Activated CD4-positive, alpha-beta memory T cell treated with anti-CD3 and anti-CD28 coated beads for 36 hours (primary cell): ENCODE data around the gene ZFC3H1. TPM values are rescaled to one million over a fixed set of nuclear protein-coding genes. Genes with fewer than 3 reads are reported as not detected.
A peak's percentile ranks its signal among the peaks of the same experiment; 100 is the strongest.
"Not testable (repeated sequence)": the region's sequence is repeated elsewhere in the genome, so short reads cannot be mapped to it uniquely, and the experiment has no call there.

Source experiments
- CTCF ChIA-PET: fragments of 350-600 bp; sonication (Branson Sonifier 250); formaldehyde crosslinking; loops from one replicate; lab custom pipeline; 2021; ENCODE audit warnings: antibody characterized with exemption, inconsistent platforms; lab: Charles Lee
- POLR2A ChIA-PET: fragments of 350-600 bp; sonication (Branson Sonifier 250); formaldehyde crosslinking; loops from one replicate; lab custom pipeline; 2021; ENCODE audit warnings: antibody characterized with exemption; lab: Charles Lee
- DNase-seq: peaks from one replicate; pipeline ENCODE4 v3.0.0-alpha.2; 2020
- H3K27ac Mint-ChIP-seq: one replicate; pipeline ENCODE4 v1.8.0; 2021; ENCODE audit warnings: mixed read lengths
- H3K27me3 Mint-ChIP-seq: one replicate; pipeline ENCODE4 v1.8.0; 2021; ENCODE audit warnings: mixed read lengths
- H3K36me3 Mint-ChIP-seq: one replicate; pipeline ENCODE4 v1.8.0; 2021; ENCODE audit warnings: mixed read lengths
- H3K4me1 Mint-ChIP-seq: one replicate; pipeline ENCODE4 v1.8.0; 2021; ENCODE audit warnings: low read depth, mixed read lengths
- H3K4me3 Mint-ChIP-seq: one replicate; pipeline ENCODE4 v1.8.0; 2021; ENCODE audit warnings: mild to moderate bottlenecking, mixed read lengths
- H3K9me3 Mint-ChIP-seq: one replicate; pipeline ENCODE4 v1.8.0; 2021; ENCODE audit warnings: mixed read lengths
- intact Hi-C: fragments of 100-400 bp; cut with micrococcal nuclease; formaldehyde crosslinking; loops from one replicate; pipeline ENCODE4 v1.15.1; 2023
- total RNA-seq, 2 experiments: library from RNA; stranded (reverse); gene quantifications; one replicate each; pipeline ENCODE4 v1.2.3, GENCODE V29; 2021

Gene ZFC3H1
- total RNA-seq, 2 experiments from 2014 or later: 55.9 to 64.9 TPM

DNA sequence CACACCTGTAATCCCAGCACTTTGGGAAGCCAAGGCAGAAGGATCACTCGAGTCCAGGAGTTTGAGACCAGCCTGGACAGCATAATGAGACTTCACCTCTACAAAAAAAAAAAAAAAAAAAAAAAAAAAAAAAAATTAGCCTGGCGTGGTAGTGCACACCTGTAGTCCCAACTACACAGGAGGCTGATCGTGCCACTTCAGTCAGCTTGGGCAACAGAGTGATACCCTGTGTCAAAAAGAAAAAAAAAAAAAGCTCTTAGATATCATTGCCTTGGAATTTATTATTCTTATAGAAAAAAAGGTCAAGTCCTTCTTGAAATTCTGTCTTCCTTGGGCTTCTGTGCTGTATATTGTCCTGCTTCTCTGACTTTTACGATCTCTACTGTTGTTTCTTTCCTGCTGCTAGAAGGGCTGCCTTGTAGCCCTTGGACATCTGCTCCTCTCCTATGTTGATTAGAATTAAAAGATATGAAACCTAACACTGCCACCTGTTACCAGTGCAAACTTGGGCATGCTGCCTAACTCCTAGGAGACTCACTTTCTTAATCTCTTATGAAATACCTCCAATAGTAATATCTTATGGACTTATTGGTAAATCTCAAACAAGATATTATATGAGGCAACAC lies 28.0 kb upstream of the ZFC3H1 start:
- DNase-seq: no peak
- POLR2A ChIA-PET: no interaction called here
- CTCF ChIA-PET: interaction anchor here (0.6 kb wide), 1 partner anchor 68 kb away, joined by 3 read pairs; no protein-coding TSS in a partner anchor
- intact Hi-C loops: no loop called here
- Mint-ChIP-seq H3K27me3 (no peaks in the 10 kb centered on the region), H3K36me3 (peaks cover 2% of the 10 kb centered on the region), H3K4me1 (peaks cover 15% of the 10 kb centered on the region), H3K9me3 (no peaks in the 10 kb centered on the region), H3K4me3 (no peak overlapping the region), H3K27ac (no peak overlapping the region)

DNA sequence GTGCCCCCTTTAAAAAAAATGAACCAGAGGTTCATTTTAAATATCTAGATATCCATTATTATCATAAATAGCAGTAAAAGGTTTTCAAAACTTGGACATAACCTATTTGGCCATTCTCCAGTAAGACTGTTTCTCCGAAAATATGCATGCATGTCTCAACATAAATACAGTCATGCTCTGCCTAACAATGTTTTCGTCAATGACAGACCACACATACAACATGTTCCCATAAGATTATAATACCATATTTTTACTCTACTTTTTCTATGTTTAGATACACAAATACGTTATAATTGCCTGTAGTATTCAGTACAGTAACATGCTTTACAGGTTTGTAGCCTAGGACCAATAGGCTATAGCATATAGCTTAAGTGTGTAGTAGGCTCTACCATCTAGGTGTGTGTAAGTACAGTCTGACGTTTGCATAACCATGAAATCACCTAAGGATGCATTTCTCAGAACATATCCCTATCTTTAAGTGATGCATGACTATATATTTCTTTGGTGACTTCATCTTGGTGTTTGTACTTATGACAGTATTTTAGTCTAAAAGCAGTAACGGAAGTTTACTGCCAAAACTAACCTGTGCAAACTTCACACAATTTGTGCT lies 25.4 kb upstream of the ZFC3H1 start:
- POLR2A ChIA-PET: no interaction called here
- intact Hi-C loops: no loop called here

DNA sequence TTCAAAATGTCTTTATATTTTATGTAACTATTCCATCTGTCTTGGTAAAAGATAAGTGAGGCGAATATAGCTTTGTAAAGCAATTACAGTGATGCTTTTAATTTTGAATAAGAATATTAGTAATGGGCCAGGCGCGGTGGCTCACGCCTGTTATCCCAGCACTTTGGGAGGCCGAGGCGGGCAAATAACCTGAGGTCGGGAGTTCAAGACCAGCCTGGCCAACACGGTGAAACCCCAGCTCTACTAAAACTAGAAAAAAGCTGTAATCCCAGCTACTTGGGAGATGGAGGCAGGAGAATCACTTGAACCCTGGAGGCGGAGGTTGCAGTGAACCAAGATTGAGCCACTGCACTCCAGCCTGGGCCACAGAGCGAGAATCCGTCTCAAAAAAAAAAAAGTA lies 23.5 kb upstream of the ZFC3H1 start:
- CTCF ChIA-PET: interaction anchor here (0.7 to 4.7 kb wide), 6 partner anchors 17 to 61 kb away, joined by 3 to 37 read pairs (median 10); partner anchors contain the start of genes THAP2 and ZFC3H1
- not testable (repeated sequence) for DNase-seq, H3K27me3 Mint-ChIP-seq, H3K36me3 Mint-ChIP-seq, H3K27ac Mint-ChIP-seq, H3K9me3 Mint-ChIP-seq
- intact Hi-C loops: loop anchor here (2.0 kb wide), 2 partner anchors 60 to 154 kb away; no protein-coding TSS in a partner anchor
- POLR2A ChIA-PET: interaction anchor here (0.7 to 4.7 kb wide), 2 partner anchors 23 to 179 kb away, joined by 4 to 132 read pairs; partner anchors contain the start of genes THAP2 and ZFC3H1
- H3K4me1 Mint-ChIP-seq: peaks cover 16% of the 10 kb centered on the region
- peak overlapping the region; percentile 12 for H3K4me3 Mint-ChIP-seq

More for the DNA sequence above, 25.4 kb upstream of the ZFC3H1 start:
- H3K4me1 Mint-ChIP-seq: peaks cover 16% of the 10 kb centered on the region
- no peak overlapping the region for H3K4me3 Mint-ChIP-seq
- CTCF ChIA-PET: no interaction called here
- peaks cover 1% of the 10 kb centered on the region for H3K36me3 Mint-ChIP-seq
- H3K27me3 Mint-ChIP-seq: no peaks in the 10 kb centered on the region
- H3K27ac Mint-ChIP-seq: no peak overlapping the region
- no peak for DNase-seq
- H3K9me3 Mint-ChIP-seq: no peaks in the 10 kb centered on the region

DNA sequence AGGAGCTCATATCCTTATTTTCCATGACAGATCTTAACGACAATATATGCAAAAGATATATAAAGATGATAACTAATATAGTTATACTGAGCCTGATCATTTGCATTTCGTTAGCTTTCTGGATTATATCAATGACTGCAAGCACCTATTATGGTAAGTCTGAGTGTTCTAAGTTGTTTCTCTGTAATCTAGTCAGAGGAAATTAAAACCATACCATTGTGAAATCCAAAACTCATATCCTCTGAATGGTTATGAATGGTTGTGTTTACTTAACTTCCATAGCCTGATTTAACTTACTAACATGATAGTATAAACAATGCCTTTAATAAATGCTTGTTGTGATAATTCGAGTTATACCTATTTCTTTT lies 23.0 kb upstream of the ZFC3H1 start:
- no peak for DNase-seq
- Mint-ChIP-seq H3K27me3 (no peaks in the 10 kb centered on the region), H3K4me3 (peak overlapping the region; percentile 96), H3K27ac (peak overlapping the region; percentile 92), H3K36me3 (peaks cover 1% of the 10 kb centered on the region), H3K9me3 (no peaks in the 10 kb centered on the region), H3K4me1 (peaks cover 16% of the 10 kb centered on the region)
- ChIA-PET CTCF (interaction anchor here (0.6 to 4.7 kb wide), 11 partner anchors 17 to 65 kb away, joined by 3 to 37 read pairs (median 5); partner anchors contain the start of genes THAP2 and ZFC3H1), POLR2A (interaction anchor here (0.9 to 4.7 kb wide), 5 partner anchors 10 to 153 kb away, joined by 3 to 132 read pairs (median 4); partner anchors contain the start of genes RAB21, TBC1D15, THAP2 and ZFC3H1)
- intact Hi-C loops: loop anchor here (1.0 to 2.0 kb wide), 6 partner anchors 22 to 252 kb away; partner anchors contain the start of genes RAB21, THAP2 and TPH2

DNA sequence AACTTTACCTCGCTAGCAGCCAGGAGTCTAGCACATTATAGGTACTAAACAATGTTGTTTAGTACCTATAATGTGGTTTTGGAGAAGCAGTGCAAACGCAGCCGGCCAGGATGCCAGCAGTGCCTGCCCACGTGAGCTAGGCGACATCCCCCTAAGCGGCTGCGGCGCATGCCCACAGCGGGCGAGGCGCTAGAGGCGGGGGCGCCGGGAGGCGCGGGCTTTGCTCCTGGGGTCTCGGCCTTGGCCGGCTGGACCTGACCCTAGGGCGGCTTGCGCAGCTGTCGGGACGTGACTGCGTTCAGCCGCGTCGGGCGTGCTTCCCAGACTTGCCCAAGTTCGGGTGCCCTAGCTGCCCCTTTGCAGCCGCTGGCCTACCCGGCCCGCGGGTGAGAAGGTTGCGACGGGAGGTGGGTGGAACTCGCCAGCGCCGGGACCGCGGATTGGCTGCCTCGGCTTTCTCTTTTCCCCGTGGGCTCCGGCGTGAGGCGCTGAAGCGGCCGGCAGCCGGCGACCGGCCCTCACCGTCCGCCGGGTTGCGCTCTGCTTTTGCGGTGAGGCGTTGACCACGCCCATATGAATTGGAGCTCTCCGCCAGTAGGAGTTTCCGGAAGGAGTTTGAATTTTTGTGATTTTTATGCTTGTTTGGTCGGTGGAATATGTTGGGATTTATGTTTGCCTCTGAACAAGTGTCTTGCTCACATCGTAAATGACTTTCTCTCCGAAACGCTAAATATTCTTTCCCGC lies 22.4 kb upstream of the ZFC3H1 start, which contains the start of gene TMEM19:
Gene TMEM19 (plus strand): TSS at position 169 of the 744 bp plus-strand sequence. CDS start 599 bp downstream, outside the sequence.
- Mint-ChIP-seq H3K27ac (peak within 1 kb of the TSS; percentile 92), H3K9me3 (no peaks in the 10 kb centered on the region), H3K27me3 (no peaks in the 10 kb centered on the region), H3K4me3 (peak within 1 kb of the TSS; percentile 96), H3K4me1 (peaks cover 16% of the 10 kb centered on the region), H3K36me3 (peaks cover 1% of the 10 kb centered on the region)
- peak; percentile 87 for DNase-seq
- intact Hi-C loops: loop anchor here (1.0 to 2.0 kb wide), 6 partner anchors 22 to 252 kb away; partner anchors contain the start of genes RAB21, THAP2 and TPH2
- POLR2A ChIA-PET: interaction anchor here (0.9 to 4.7 kb wide), 5 partner anchors 9 to 154 kb away, joined by 3 to 132 read pairs (median 4); partner anchors contain the start of genes RAB21, TBC1D15, THAP2 and ZFC3H1
- CTCF ChIA-PET: interaction anchor here (0.6 to 4.7 kb wide), 13 partner anchors 18 to 192 kb away, joined by 3 to 37 read pairs (median 4); partner anchors contain the start of genes RAB21, THAP2 and ZFC3H1

DNA sequence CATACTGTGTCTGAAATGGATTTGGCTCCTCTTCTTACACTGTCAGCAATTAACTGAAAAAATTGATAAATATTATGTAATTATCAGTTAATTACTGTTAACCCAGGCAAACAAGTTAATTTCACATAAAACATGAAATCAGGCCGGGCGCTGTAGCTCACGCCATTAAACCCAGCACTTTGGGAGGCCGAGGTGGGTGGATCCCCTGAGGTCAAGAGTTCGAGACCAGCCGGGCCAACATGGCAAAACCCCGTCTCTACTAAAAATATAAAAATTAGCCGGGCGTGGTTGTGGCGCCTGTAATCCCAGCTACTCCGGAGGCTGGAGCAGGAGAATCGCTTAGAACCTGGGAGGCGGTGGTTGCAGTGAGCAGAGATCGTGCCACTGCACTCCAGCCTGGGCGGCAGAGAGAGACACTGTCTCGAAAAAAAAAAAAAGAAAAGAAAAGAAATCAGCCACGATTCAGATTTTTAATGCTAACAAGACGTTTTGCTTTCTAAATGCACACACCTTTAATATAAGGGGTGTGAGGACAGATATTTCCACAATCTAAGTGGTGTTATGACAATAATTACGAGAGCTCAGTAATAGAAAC lies 21.8 kb upstream of the ZFC3H1 start:
- peaks cover 1% of the 10 kb centered on the region for H3K36me3 Mint-ChIP-seq
- no peaks in the 10 kb centered on the region for H3K27me3 Mint-ChIP-seq
- peak overlapping the region; percentile 96 for H3K4me3 Mint-ChIP-seq
- ChIA-PET POLR2A (interaction anchor here (1.2 to 4.7 kb wide), 5 partner anchors 21 to 155 kb away, joined by 3 to 132 read pairs (median 4); partner anchors contain the start of genes RAB21, TBC1D15, THAP2 and ZFC3H1), CTCF (interaction anchor here (0.6 to 4.7 kb wide), 8 partner anchors 18 to 192 kb away, joined by 4 to 37 read pairs (median 5); partner anchors contain the start of genes THAP2 and ZFC3H1)
- intact Hi-C loops: no loop called here
- H3K4me1 Mint-ChIP-seq: peaks cover 16% of the 10 kb centered on the region
- H3K9me3 Mint-ChIP-seq: no peaks in the 10 kb centered on the region
- peak overlapping the region; percentile 92 for H3K27ac Mint-ChIP-seq
- no peak for DNase-seq

DNA sequence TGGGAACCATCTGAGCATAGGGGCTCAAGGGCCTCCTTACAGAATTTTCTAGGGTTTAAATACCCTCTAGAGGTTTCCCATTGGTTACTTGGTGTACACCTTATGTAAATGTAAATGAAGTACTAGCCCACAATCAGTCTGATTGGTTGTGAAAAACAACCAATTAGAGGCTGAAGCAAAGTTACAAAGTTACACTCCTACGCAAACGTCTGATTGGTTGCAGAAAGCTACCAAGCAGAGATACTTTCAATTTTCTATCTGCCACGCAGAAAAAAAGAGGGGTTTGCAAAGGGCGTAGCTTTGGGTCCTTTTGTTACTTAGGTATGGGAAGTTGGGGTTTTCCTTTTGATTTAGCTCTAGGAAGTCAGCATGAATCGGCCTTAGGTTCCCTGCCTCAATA lies 20.4 kb upstream of the ZFC3H1 start:
- Mint-ChIP-seq H3K4me3 (peak overlapping the region; percentile 56), H3K27me3 (no peaks in the 10 kb centered on the region), H3K4me1 (peaks cover 12% of the 10 kb centered on the region), H3K36me3 (peaks cover 1% of the 10 kb centered on the region), H3K9me3 (no peaks in the 10 kb centered on the region), H3K27ac (peak overlapping the region; percentile 13)
- CTCF ChIA-PET: interaction anchor here (4.0 to 4.7 kb wide), 2 partner anchors 20 to 64 kb away, joined by 32 to 37 read pairs; partner anchors contain the start of genes THAP2 and ZFC3H1
- intact Hi-C loops: no loop called here
- POLR2A ChIA-PET: interaction anchor here (0.9 to 4.7 kb wide), 3 partner anchors 20 to 45 kb away, joined by 3 to 132 read pairs (median 4); partner anchors contain the start of genes THAP2 and ZFC3H1
- DNase-seq: no peak

DNA sequence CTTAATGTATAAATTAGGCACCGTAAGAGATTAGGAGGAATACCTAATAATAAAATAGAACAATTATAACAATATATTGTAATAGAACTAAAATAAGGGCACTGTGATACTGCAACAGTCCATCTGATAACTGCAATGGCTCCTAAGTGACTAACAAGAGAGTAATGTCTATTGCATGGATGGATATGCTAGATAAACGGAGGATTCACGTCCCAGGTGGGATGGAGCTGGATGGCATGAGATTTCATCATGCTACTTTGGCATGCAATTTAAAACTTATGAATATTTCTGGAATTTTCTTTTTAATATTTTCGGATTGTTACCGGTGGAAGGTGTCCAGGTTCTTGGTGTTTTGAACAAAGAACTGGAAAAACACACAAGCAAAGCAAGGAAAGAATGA lies 20.0 kb upstream of the ZFC3H1 start:
- ChIA-PET CTCF (interaction anchor here (4.7 kb wide), 1 partner anchor 20 kb away, joined by 37 read pairs; the partner anchor contains the start of genes THAP2 and ZFC3H1), POLR2A (interaction anchor here (4.7 kb wide), 1 partner anchor 20 kb away, joined by 132 read pairs; the partner anchor contains the start of genes THAP2 and ZFC3H1)
- no peak overlapping the region for H3K4me3 Mint-ChIP-seq
- H3K9me3 Mint-ChIP-seq: no peaks in the 10 kb centered on the region
- H3K27ac Mint-ChIP-seq: no peak overlapping the region
- intact Hi-C loops: no loop called here
- no peaks in the 10 kb centered on the region for H3K27me3 Mint-ChIP-seq
- DNase-seq: no peak
- peaks cover 1% of the 10 kb centered on the region for H3K36me3 Mint-ChIP-seq
- peaks cover 9% of the 10 kb centered on the region for H3K4me1 Mint-ChIP-seq

DNA sequence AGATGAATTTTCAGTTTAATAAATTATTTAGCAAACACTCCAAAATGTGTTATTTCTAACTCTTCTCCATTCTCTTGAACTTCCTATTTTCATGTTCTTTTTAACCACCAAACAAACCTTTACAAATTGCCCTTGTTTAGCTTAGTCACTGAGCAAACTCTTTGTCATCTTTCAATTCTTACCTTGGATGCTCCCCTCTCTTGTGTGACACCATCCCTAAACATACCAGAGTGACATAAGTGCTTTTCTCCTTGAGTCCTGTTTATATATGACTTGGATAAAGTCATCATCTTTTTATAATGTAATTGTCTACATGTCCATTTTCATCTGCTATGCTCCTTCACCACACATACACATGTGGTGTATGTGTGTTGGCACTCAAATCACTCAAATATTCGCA lies 18.8 kb upstream of the ZFC3H1 start:
- intact Hi-C loops: no loop called here
- Mint-ChIP-seq H3K4me3 (no peak overlapping the region), H3K36me3 (peaks cover 1% of the 10 kb centered on the region), H3K27me3 (no peaks in the 10 kb centered on the region), H3K27ac (no peak overlapping the region), H3K4me1 (peaks cover 2% of the 10 kb centered on the region), H3K9me3 (no peaks in the 10 kb centered on the region)
- no peak for DNase-seq
- ChIA-PET POLR2A (no interaction called here), CTCF (no interaction called here)

DNA sequence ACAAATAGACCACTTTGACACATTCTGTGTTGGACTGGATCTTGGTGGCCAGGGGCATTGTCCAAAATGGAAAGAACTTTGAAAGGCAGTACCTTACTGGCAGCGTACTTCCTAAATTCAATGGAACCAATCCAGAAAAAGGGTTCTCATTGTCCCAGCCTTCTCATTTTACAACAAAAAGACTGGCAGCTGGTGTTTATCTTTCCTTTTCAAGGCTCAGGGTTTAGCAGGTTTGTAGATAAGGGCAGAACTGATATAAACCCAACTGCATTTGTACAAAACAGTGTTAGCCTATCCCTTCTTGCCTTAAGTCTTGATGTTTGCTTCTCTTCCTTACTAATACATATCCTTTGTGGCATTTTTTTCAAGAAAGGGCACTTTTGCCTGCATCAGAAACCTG lies 8.2 kb upstream of the ZFC3H1 start:
- no peak for DNase-seq
- POLR2A ChIA-PET: interaction anchor here (1.3 kb wide), 1 partner anchor 9 kb away, joined by 4 read pairs; the partner anchor contains the start of gene ZFC3H1
- Mint-ChIP-seq H3K4me3 (no peak overlapping the region), H3K4me1 (peaks cover 16% of the 10 kb centered on the region), H3K27me3 (no peaks in the 10 kb centered on the region), H3K27ac (no peak overlapping the region), H3K9me3 (no peaks in the 10 kb centered on the region), H3K36me3 (peaks cover 15% of the 10 kb centered on the region)
- intact Hi-C loops: no loop called here
- CTCF ChIA-PET: no interaction called here
